HUES64 (cell line): Measurements from ENCODE around the gene BDH1.
"Not testable (repeated sequence)": the region's sequence is repeated elsewhere in the genome, so short reads cannot be mapped to it uniquely, and the experiment has no call there.

ENCODE experiments used
- H3K27ac ChIP-seq: 2 replicates; pipeline ENCODE4 v1.7.0; 2013; ENCODE audit warnings: low read depth, low read length, inconsistent platforms
- H3K27me3 ChIP-seq: 2 replicates; pipeline ENCODE4 v1.6.1; 2013; ENCODE audit warnings: mild to moderate bottlenecking, low read length; ENCODE audit not compliant: insufficient read depth
- H3K36me3 ChIP-seq: 2 replicates; pipeline ENCODE4 v1.6.1; 2013; ENCODE audit warnings: mild to moderate bottlenecking, low read length; ENCODE audit not compliant: insufficient read depth
- H3K4me1 ChIP-seq: 2 replicates; pipeline ENCODE4 v1.6.1; 2013; ENCODE audit warnings: mild to moderate bottlenecking, low read length, moderate library complexity; ENCODE audit not compliant: insufficient read depth
- H3K4me3 ChIP-seq: 2 replicates; pipeline ENCODE4 v1.5.1; 2013; ENCODE audit warnings: mild to moderate bottlenecking, low read length, moderate library complexity
- H3K9ac ChIP-seq: 2 replicates; pipeline ENCODE4 v1.6.1; 2013; ENCODE audit warnings: mild to moderate bottlenecking, low read depth, low read length
- H3K9me3 ChIP-seq: 2 replicates; pipeline ENCODE4 v1.6.1; 2013; ENCODE audit warnings: low read depth, low read length; ENCODE audit not compliant: insufficient read depth
- WGBS: fragments of 150-250, 120-280 bp; methylation state at CpG from one replicate; pipeline ENCODE4 v1.1.7; 2013; ENCODE audit warnings: missing lambda C conversion rate; 5-methylcytosine and 5-hydroxymethylcytosine counted together

The BDH1 gene

GRCh38 chr3:197577366-197578074 is 21.8 kb upstream of the BDH1 start:
- Histone ChIP-seq H3K4me3 (no peak overlapping the region), H3K27me3 (no peaks in the 10 kb centered on the region), H3K36me3 (no peaks in the 10 kb centered on the region), H3K9me3 (no peaks in the 10 kb centered on the region), H3K4me1 (peaks cover 46% of the 10 kb centered on the region), H3K27ac (no peak overlapping the region), H3K9ac (no peak overlapping the region)
- 93% methylated on average over 13 of the region's 13 CpGs for WGBS

DNA sequence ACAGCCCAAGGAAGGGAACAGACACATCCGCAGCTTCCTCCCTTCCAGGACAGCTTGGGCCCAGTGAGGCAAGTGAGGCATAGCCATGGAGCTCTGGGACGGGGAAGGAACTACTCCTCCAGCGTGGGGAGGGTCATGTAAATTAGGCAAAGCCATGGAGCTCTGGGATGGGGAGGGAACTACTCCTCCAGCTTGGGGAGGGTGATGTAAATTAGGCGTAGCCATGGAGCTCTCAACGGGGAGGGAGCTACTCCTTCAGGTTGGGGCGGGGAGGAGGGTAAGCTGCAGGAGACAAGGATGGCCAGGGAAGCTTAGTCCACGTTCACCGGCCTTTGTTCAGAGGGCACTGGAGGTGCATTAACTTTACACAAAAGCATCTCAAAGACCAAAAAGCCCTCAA is 21.1 kb upstream of the BDH1 start:
- Histone ChIP-seq H3K9ac (no peak overlapping the region), H3K4me3 (no peak overlapping the region), H3K9me3 (no peaks in the 10 kb centered on the region), H3K36me3 (no peaks in the 10 kb centered on the region), H3K4me1 (peaks cover 46% of the 10 kb centered on the region), H3K27ac (no peak overlapping the region), H3K27me3 (no peaks in the 10 kb centered on the region)
- WGBS, result 72% methylated on average over 8 of the region's 8 CpGs

- H3K4me1 ChIP-seq, result peaks cover 41% of the 10 kb centered on the region
- H3K4me3 ChIP-seq, result no peak overlapping the region
- H3K9me3 ChIP-seq, result peaks cover 13% of the 10 kb centered on the region
- H3K27ac ChIP-seq, result peak overlapping the region; percentile 75; the same call in 1 of the 2 replicates
- no peak overlapping the region for H3K9ac ChIP-seq
- WGBS, result 91% methylated on average over 5 of the region's 5 CpGs
- H3K27me3 ChIP-seq, result no peaks in the 10 kb centered on the region
- H3K36me3 ChIP-seq, result no peaks in the 10 kb centered on the region
Observed at GRCh38 chr3:197575362-197575761, 19.6 kb upstream of the BDH1 start.

DNA sequence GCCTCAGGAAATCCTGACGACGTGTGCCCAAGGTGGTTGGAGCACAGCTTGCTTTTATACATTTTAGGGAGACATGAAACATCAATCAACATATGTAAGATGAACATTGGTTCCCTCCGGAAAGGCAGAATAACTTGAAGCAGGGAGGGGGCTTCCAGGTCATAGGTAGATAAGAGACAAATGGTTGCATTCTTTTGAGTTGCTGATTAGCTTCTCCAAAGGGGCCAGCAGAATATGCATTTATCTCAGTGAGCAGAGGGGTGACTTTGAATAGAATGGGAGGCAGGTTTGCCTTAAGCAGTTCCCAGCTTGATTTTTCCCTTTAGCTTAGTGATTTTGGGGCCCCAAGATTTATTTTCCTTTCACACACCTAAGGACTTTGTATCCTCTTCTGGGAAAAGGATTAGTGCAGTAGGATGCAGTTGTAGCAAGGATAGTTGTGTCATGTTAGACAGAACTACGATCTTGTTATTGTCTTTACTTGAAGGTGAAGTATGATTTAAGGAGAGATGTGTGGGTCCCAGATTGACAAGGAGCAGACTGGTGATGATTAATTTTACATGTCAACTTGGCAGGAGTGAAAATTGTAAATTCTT is 18.7 kb upstream of the BDH1 start:
- Histone ChIP-seq H3K9me3 (peaks cover 18% of the 10 kb centered on the region), H3K4me1 (peaks cover 34% of the 10 kb centered on the region), H3K4me3 (0 out of 2 replicates have a peak overlapping the region, but pooled peaks have one; percentile 9), H3K27ac (peak overlapping the region; percentile 75)
- H3K27me3 ChIP-seq, H3K36me3 ChIP-seq, H3K9ac ChIP-seq: not testable (repeated sequence)
- 10% methylated on average over 4 of the region's 4 CpGs for WGBS

DNA sequence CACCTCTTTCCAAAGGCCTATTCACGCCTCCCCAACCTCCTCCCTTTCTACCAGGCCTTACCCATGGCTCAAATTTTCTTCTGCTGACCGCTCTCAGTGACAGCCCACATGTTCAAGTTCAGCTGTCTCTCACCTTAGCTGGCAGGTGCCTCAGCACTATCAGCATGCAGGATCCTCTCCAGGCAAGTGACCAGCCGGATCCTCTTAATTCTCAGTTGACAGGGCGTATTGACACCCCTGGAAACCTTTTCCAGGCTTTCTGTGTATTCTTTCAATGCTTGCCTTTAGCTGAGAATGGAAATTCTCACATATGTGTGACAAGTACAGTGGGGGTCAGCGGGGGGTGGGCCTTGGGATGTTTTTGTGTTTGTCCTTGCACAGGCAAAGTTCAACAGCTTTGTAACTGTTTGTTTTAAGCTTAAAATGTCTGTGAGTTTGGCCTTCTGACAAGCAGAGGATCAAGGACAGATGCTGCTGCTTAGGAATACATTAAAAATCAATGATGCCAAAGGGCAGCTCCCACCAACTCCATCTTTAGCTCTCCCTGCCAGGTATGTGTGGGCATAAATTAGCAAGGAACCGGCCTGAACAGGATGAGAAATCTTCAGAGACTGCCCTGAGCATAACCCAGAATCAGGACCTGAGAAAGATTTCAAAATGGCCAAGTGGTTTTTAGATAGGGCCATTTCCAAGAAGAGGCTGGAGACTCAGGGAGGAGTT is 17.4 kb upstream of the BDH1 start:
- WGBS, result 75% methylated on average over 6 of the region's 6 CpGs
- Histone ChIP-seq H3K9me3 (peaks cover 18% of the 10 kb centered on the region), H3K9ac (no peak overlapping the region), H3K27ac (peak overlapping the region; percentile 71; the same call in 1 of the 2 replicates), H3K27me3 (no peaks in the 10 kb centered on the region), H3K4me3 (no peak overlapping the region), H3K4me1 (peaks cover 35% of the 10 kb centered on the region), H3K36me3 (no peaks in the 10 kb centered on the region)

DNA sequence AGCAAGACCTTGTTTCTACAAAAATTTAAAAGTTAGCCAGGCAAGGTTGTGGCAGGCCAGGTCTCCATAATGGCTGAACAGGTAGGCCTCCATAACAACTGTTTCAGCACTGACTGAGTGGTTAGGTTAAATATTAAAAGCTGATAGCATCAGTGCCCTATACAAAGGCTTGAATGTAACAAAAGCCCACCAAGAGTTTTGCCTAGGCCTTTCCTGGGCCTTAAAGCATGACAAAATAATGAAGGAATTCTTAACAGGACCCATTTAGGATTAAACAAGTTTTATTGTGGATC is 16.1 kb upstream of the BDH1 start:
- not testable (repeated sequence) for H3K4me3 ChIP-seq, H3K27ac ChIP-seq, H3K36me3 ChIP-seq, H3K27me3 ChIP-seq, H3K9ac ChIP-seq
- peaks cover 18% of the 10 kb centered on the region for H3K9me3 ChIP-seq
- peaks cover 47% of the 10 kb centered on the region for H3K4me1 ChIP-seq

DNA sequence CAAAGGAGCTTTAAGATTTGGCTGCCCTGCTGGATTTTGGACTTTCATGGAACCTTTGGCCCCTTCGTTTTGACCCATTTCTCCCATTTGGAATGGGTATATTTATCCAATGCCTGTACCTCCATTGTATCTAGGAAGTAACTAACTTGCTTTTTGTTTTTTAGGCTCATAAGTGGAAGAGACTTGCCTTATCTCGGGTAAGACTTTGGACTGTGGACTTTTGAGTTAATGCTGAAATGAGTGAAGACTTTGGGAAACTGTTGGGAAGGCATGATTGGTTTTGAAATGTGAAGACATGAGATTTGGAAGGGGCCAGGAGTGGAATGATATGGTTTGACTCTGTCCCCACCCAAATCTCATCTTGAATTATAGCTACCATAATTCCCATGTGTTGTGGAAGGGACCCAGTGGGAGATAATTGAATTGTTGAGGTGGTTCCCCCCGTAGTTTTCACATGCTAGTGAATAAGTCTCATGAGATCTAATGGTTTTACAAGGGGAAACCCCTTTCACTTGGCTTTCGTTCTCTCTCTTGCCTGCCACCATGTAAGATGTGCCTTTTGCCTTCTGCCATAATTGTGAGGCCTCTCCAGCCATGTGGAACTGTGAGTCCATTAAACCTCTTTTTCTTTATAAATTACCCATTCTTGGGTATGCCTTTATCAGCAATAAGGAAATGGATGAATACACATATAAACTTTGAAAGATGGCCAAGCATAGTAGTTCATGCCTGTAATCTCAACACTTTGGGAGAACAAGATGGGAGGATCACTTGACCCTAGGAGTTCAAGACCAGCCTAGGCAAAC is 15.5 kb upstream of the BDH1 start:
- not testable (repeated sequence) for H3K36me3 ChIP-seq, H3K27me3 ChIP-seq, H3K9ac ChIP-seq, H3K27ac ChIP-seq, H3K4me3 ChIP-seq
- Histone ChIP-seq H3K4me1 (peaks cover 48% of the 10 kb centered on the region), H3K9me3 (peaks cover 22% of the 10 kb centered on the region)
- WGBS, result 93% methylated on average over 4 of the region's 4 CpGs

GRCh38 chr3:197569433-197569832 is 13.7 kb upstream of the BDH1 start:
- H3K9ac ChIP-seq, H3K36me3 ChIP-seq, H3K27ac ChIP-seq, H3K4me3 ChIP-seq, H3K27me3 ChIP-seq: not testable (repeated sequence)
- peaks cover 33% of the 10 kb centered on the region for H3K4me1 ChIP-seq
- 97% methylated on average over 1 of the region's 2 CpGs for WGBS
- H3K9me3 ChIP-seq, result peaks cover 41% of the 10 kb centered on the region

DNA sequence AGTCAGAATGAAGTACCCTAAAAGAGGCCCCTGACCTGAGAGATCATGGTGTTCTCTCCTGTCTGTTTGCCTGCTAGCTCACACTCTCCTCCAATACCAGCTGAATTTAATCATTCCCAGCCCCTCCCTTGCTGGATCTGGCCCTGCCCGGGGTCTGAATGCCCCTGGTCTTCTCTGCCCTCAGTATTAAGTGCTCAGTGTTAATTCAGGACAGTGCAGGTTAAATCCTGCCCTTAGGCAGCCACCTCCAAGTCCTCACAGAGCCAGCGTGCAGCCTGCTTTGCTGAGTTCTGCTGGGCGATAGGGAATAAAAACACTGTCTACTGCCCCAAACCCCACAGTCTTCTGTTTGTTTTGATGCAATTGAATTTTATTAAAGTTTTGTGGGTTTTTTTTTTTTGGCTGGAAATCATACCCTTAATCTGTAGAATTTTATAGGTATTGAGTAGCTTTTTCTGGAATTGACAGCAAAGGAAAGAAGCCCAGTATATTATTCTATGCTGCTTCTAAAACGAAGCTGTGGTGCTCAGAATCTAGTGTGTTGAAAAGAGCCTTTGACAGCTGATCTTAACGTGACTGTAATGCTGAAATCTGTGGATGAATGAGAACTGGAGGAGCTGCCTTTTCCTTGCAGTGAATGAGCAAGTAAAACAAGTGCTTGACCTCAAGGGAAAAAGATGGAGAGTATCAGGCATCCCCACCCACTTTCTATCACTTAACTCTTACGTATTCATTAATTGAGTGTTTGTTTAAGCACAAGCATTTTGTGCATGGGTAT is 12.3 kb upstream of the BDH1 start:
- Histone ChIP-seq H3K4me3 (no peak overlapping the region), H3K9me3 (peaks cover 54% of the 10 kb centered on the region), H3K4me1 (peaks cover 20% of the 10 kb centered on the region), H3K27ac (no peak overlapping the region), H3K36me3 (no peaks in the 10 kb centered on the region), H3K9ac (no peak overlapping the region), H3K27me3 (no peaks in the 10 kb centered on the region)
- 73% methylated on average over 5 of the region's 6 CpGs for WGBS

GRCh38 chr3:197566155-197566554 is 10.4 kb upstream of the BDH1 start:
- not testable (repeated sequence) for H3K27me3 ChIP-seq, H3K4me3 ChIP-seq, H3K36me3 ChIP-seq, H3K27ac ChIP-seq, H3K9ac ChIP-seq
- peaks cover 17% of the 10 kb centered on the region for H3K4me1 ChIP-seq
- H3K9me3 ChIP-seq, result peaks cover 58% of the 10 kb centered on the region
